Umbilical cord (tissue), 2 donors: ENCODE results near the gene C1D. TPM values are rescaled to one million over a fixed set of nuclear protein-coding genes. Genes with fewer than 3 reads are reported as not detected.
A peak's percentile ranks its signal among the peaks of the same experiment; 100 is the strongest.

ENCODE experiments used
- DNase-seq: peaks from one replicate; pipeline ENCODE4 v3.0.0-alpha.2; 2015; ENCODE audit warnings: low spot score
- total RNA-seq: library from RNA; depleted of rRNA; stranded (reverse); fragments of >200 nt; gene quantifications from one replicate; pipeline ENCODE4 v1.2.3, GENCODE V29; 2014; ENCODE audit warnings: low replicate concordance; ENCODE audit not compliant: insufficient read depth

C1D gene
- total RNA-seq, 1 donor from 2014 or later, result 71.7 TPM

- no peak for DNase-seq
Observed at GRCh38 chr2:68059784-68060525, 2.8 kb downstream of the C1D start.

- no peak for DNase-seq
Observed at GRCh38 chr2:68057658-68058396, 5.0 kb downstream of the C1D start.

- DNase-seq, result no peak
Observed at GRCh38 chr2:68052717-68053422, 9.9 kb downstream of the C1D start.

GRCh38 chr2:68050353-68050752, 12.5 kb downstream of the C1D start:
- no peak for DNase-seq

GRCh38 chr2:68046642-68047240, 16.1 kb downstream of the C1D start:
- peak; percentile 38 for DNase-seq

GRCh38 chr2:68046224-68046623, 16.6 kb downstream of the C1D start:
- DNase-seq, result no peak

GRCh38 chr2:68045342-68045741, 17.5 kb downstream of the C1D start:
- DNase-seq, result peak; percentile 82

GRCh38 chr2:68044099-68044498, 18.7 kb downstream of the C1D start:
- no peak for DNase-seq

GRCh38 chr2:68043695-68044094, 19.1 kb downstream of the C1D start:
- no peak for DNase-seq

GRCh38 chr2:68043032-68043431, 19.8 kb downstream of the C1D start:
- DNase-seq, result no peak

GRCh38 chr2:68041704-68042245, 21.0 kb downstream of the C1D start:
- peak; percentile 37 for DNase-seq

- DNase-seq, result no peak
Observed at GRCh38 chr2:68040078-68040477, 22.7 kb downstream of the C1D start.

- no peak for DNase-seq
Observed at GRCh38 chr2:68039317-68039716, 23.5 kb downstream of the C1D start.

- DNase-seq, result no peak
Observed at GRCh38 chr2:68032702-68033101, 30.1 kb downstream of the C1D start.

- peak; percentile 81 for DNase-seq
Observed at GRCh38 chr2:68031542-68032160, 31.2 kb downstream of the C1D start.

GRCh38 chr2:68031043-68031442, 31.8 kb downstream of the C1D start:
- peak; percentile 42 for DNase-seq

- no peak for DNase-seq
Observed at GRCh38 chr2:68030529-68030928, 32.3 kb downstream of the C1D start.

GRCh38 chr2:68027959-68028358, 34.8 kb downstream of the C1D start:
- DNase-seq, result peak; percentile 45

GRCh38 chr2:68024450-68024849, 38.4 kb downstream of the C1D start:
- DNase-seq, result no peak

GRCh38 chr2:68023904-68024303, 38.9 kb downstream of the C1D start:
- no peak for DNase-seq

- no peak for DNase-seq
Observed at GRCh38 chr2:68018727-68019126, 44.1 kb downstream of the C1D start.
